RCC 7860 (cell line): ENCODE measurements around the gene PCGF1.

ENCODE experiments used
- DNase-seq: peaks from one replicate; pipeline ENCODE4 v3.0.0-alpha.2; 2015; ENCODE audit warnings: low spot score
- FAIRE-seq: peaks from 2 replicates; lab custom pipeline; 2012; peaks lifted over from hg19 to GRCh38; lab: Jason Lieb, UNC

Gene PCGF1

GRCh38 chr2:74515981-74516633 lies 8.6 kb upstream of the PCGF1 start:
- no peak for FAIRE-seq

GRCh38 chr2:74515271-74515980 lies 7.9 kb upstream of the PCGF1 start:
- no peak for DNase-seq
- no peak for FAIRE-seq

More at GRCh38 chr2:74515981-74516633, 8.6 kb upstream of the PCGF1 start:
- no peak for DNase-seq

DNA sequence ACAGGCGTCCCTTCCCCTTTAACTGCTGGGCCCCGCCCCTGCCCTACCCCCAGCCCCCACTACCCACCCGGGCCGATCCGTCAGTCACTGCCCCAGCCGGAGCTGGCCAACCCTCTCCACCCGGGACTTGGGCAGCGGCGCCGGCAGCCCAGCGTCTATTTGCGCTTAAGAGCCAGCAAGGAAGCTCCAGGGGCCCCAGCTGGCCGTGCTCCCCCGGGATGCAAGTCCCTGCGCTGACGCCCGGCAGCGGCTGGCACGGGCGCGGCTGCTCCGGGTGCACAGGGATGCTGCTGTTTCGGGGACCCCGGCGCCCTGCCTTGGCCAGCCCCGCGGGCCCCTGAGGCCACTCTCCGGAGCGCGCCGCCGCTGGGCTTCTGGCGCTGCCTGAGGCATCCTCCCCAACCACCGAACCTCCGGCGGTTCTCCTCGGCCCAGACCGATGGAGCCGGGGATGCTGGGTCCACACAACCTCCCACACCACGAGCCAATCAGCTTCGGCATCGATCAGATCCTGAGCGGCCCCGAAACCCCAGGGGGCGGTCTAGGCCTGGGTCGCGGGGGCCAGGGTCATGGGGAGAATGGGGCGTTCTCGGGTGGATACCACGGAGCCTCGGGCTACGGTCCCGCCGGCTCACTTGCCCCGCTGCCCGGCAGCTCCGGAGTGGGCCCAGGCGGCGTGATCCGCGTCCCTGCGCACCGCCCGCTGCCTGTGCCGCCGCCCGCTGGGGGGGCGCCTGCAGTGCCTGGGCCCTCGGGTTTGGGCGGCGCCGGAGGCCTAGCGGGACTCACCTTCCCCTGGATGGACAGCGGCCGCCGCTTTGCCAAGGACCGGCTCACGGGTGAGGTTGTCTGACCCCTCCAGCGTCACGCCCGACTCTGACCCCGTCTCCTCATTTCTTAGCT lies 7.1 kb upstream of the PCGF1 start, which contains the start of gene TLX2:
Gene TLX2, plus strand, starts transcription at position 83 of the 903 bp plus-strand sequence. Its CDS starts 357 bp downstream, at position 440.
- FAIRE-seq, result no peak
- DNase-seq, result no peak

DNA sequence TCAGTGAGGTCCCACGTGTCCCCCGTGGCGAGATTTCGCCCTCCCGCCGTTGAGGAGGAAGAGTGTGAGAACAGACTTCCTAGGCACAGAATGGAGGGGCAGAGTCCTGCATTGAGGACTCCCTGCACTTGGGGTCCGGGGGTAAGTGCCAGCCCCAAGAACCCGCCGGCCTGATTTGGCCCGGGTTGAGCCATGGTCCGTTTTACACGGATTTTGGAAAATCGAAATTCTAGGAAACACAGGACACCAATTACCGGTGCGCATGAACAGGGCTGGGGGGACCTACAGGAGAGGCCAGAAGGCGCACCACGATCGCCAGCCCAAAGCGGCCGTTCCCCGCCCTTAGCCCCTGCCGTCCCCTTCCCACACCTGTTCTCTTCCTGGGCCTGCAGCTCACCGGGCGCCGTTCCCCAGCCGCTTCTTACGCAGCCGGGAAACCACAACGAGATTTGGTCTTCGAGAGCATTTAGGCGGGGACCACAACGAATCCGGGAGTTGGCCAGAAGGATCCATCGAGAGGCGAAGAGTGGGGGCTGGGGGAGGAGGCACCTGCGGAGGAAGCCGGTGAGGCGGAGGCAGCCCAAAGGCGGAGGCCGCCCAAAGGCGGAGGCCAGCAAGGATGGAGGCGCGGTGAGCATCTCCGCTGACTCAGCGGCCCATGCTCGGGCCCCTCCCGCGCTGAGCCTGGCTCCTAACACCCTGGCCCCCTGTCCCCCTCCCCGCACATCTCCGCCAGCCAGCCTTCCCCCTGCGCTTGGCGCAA lies 6.3 kb upstream of the PCGF1 start:
- FAIRE-seq (no peak), DNase-seq (no peak)

DNA sequence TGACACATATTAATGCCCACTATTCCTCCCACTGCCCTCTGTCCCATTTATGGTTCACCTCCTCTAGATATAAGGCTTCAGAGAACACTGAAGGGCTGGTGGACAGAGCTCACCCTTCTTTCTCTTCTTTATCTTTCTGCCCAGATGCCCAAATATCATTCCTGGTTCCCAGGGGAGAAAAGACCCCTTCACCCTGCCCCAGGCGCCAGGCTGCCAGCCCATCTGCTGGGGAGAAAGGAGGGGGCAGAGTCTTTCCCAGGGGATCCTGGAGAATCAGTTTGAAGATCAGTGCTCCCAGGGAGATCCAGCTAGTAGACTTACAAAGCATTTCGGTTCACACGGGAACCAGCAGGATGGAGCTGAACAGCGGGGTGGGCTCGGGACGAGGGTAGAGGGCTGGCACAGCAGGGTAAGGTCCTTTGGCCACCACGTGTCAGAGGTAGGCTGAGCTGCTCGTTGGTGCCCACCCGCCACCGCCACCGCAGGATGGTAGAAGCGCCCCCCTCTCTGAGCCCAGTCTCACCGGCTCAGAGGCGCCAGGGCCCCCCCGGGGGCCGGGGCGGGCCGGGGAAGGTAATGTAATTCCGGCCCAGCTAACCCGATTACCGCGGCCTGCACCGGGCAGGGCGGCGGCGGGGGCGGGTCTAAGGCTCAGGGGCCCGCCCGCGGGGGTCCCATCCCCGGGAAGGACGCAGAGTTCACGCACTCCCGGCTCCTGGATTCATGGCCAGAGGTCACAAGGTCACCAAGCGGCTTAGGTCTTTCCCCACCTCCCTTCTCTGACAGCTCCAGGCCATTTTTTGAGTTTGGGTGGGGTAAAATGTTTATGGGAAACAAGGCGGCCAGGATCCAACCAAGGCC lies 5.5 kb upstream of the PCGF1 start:
- FAIRE-seq, result no peak
- no peak for DNase-seq

DNA sequence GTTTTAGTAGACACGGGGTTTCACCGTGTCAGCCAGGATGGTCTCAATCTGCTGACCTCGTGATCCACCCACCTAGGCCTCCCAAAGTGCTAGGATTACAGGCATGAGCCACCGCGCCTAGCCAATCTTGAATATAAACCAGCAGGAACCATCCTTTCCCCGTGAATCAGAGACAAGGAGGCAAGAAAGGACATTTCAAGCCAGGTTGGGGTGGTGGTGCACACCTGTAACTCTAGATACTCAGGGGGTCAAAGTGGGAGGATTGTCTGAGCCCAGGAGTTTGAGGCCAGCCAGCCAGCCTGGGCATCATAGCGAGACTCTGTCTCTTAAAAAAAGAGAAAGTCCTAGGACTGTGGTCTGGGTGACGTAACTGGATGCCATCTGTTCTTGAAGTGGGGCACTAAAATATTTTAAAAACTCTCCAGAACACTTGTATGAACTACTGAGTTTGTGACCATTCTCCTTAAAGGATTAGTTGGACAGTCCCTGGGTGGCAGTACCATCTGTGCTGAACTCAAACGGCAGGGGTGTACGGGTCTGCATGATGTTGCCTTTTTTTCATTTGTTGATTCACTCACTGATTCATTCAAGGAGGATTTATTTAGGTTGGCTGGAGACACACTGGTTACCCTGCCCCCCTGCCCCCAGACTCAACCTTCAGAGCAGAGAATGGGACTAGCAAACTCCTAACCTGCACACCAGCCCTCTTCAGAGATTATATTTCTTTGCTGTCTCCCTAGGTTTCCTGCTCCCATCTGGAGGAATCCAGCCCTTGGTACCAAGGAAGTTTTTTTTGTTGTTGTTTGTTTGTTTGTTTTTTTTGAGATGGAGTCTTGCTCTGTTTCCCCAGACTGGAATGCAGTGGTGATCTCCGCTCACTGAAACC lies 3.9 kb upstream of the PCGF1 start:
- FAIRE-seq, result no peak
- DNase-seq, result no peak

DNA sequence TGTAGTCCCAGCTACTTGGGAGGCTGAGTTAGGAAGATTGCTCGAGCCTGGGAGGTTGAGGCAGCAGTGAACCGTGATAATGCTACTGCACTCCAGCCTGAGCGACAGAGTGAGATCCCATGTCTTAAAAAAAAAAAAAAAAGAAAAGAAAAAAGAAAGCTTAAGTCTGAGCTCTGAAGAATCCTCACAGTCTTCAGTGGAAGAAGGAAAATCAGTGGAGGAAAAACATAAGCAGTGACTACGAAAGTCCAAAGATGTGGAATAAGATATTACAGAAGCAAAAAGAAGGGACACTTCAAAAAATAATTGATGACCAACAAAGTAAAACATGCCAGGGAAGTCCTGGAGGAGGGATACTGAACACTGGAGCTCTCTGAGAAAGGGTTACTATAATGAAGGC lies 2.8 kb upstream of the PCGF1 start:
- DNase-seq (no peak), FAIRE-seq (no peak)

GRCh38 chr2:74507926-74508520 lies 528 bp upstream of the PCGF1 start:
- no peak for DNase-seq

GRCh38 chr2:74505448-74506246 lies 1.8 kb downstream of the PCGF1 start:
- FAIRE-seq (no peak), DNase-seq (no peak)

More at GRCh38 chr2:74507926-74508520, 528 bp upstream of the PCGF1 start:
- no peak for FAIRE-seq

GRCh38 chr2:74504591-74504990 lies 2.9 kb downstream of the PCGF1 start:
- DNase-seq (no peak), FAIRE-seq (no peak)

- no peak for DNase-seq
- no peak for FAIRE-seq
These were observed 3.7 kb downstream of the PCGF1 start for GRCh38 chr2:74503506-74504475.

DNA sequence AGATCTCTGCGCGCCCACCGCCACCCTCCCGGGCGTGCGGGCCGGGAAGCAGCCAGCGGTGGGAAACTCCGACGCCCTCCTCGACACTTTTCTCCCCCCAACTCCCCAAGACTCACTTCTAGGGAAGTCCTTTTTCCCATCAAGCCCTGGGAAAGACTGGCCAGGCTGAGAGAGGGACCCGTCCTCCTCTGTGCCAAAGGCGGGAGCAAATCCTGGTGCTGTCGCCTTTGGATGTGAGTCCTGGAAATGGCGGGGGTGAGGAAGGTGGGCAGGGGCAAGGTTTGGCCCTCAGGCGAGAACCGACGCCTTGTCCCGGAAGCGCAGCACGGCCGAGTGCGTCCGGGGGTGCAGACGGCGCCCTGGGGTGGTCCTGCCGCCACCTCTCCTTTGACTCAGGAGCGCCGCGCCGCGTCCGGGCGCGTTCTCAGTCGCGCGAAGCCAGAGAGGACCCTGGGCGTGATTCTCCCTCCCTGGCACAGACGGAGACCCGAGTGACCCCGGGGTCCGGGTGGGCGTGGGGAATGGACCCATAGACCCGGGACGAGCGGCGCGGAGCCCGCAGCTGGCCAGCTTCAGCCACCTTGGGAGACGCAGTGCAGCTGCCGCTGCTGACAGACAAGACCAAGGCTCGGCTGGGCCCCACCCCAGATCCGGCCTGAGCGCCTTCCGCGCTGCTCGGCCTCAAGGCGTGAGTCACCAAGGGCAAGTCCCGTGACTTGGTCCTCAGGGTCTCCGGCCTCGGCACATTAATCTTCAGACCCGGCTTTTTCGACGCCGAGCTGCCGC lies 4.6 kb downstream of the PCGF1 start:
- DNase-seq (peak; percentile 68), FAIRE-seq (no peak)

DNA sequence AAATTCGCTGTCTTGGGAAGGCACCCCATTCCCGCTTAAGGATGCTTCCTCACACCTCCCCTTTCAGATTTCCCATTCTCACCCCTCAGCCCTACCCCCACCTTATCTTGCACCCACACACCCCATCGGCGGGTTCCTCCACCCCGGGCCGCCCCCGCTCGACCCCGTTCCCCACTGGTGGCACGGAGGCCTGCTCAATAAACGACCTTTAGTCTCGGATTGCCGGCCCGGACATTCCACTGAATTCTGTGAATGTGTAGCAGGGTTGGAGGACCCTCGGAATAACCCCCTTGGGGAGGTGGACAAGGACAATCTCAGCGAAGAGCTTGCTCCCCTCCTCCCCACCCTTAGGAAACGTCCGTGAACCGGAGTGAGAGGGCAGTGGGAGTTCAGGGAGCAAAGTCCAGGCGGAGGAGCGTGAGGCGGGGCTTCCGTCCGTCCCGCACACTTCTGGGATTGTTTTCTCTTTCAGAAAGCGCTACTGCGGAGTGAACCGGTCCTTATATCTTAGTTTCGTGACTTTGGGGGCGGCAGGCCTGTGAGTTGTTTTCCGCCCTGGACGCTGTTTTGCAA lies 5.3 kb downstream of the PCGF1 start:
- FAIRE-seq, result no peak

GRCh38 chr2:74501335-74502071 lies 6.0 kb downstream of the PCGF1 start:
- DNase-seq, result no peak
- no peak for FAIRE-seq

More for the DNA sequence above, 5.3 kb downstream of the PCGF1 start:
- peak; percentile 9 for DNase-seq

DNA sequence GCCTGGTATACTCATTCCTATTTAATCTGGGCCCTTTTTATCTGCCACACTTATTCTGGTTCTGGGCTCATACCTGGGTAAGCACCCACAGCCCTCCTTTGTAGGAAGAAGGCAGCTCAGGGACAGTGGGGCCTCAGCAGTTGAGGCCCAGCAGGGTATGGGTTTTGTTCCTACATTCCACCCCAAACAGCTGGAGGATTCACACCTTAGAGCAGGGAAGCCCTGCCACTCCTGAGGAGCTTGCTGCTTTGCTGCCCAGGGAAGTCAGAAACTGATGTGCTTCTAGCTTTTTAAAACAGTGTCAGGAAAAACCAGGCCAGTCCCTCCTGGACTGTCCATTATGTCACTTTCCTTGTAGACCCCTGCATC lies 6.9 kb downstream of the PCGF1 start:
- no peak for DNase-seq
- FAIRE-seq, result no peak
